Trophoblast cell (in vitro differentiated cells and primary cell): ENCODE data around the gene MYCBP2.
"Not testable (repeated sequence)": the region's sequence is repeated elsewhere in the genome, so short reads cannot be mapped to it uniquely, and the experiment has no call there.

Experiments used
- DNase-seq, 2 donors: peaks; one replicate each; pipeline ENCODE4 v3.0.0-alpha.2; 2016
- H2AFZ ChIP-seq: 2 replicates; pipeline ENCODE4 v1.6.1; 2013; ENCODE audit warnings: low read length, moderate library complexity, mild to moderate bottlenecking; ENCODE audit not compliant: insufficient read depth, poor library complexity
- H2AK5ac ChIP-seq: 2 replicates; pipeline ENCODE4 v1.6.1; 2013; ENCODE audit warnings: mild to moderate bottlenecking, low read length
- H2BK120ac ChIP-seq: 2 replicates; pipeline ENCODE4 v1.6.1; 2013; ENCODE audit warnings: low read length, mild to moderate bottlenecking, moderate library complexity; ENCODE audit not compliant: insufficient read depth, poor library complexity
- H2BK12ac ChIP-seq: 2 replicates; pipeline ENCODE4 v1.6.1; 2013; ENCODE audit warnings: mild to moderate bottlenecking, low read length, moderate library complexity
- H2BK5ac ChIP-seq: 2 replicates; pipeline ENCODE4 v1.6.1; 2013; ENCODE audit warnings: low read length, low read depth, moderate library complexity, mild to moderate bottlenecking; ENCODE audit not compliant: poor library complexity
- H3K14ac ChIP-seq: 2 replicates; pipeline ENCODE4 v1.6.1; 2013; ENCODE audit warnings: mild to moderate bottlenecking, low read length
- H3K18ac ChIP-seq: 2 replicates; pipeline ENCODE4 v1.6.1; 2013; ENCODE audit warnings: mild to moderate bottlenecking, low read length
- H3K23ac ChIP-seq: 2 replicates; pipeline ENCODE4 v1.6.1; 2013; ENCODE audit warnings: low read length
- H3K27ac ChIP-seq: 2 replicates; pipeline ENCODE4 v1.5.1; 2013; ENCODE audit warnings: low read depth, mild to moderate bottlenecking, inconsistent platforms, low read length, moderate library complexity
- H3K27me3 ChIP-seq: 2 replicates; pipeline ENCODE4 v1.6.1; 2013; ENCODE audit warnings: inconsistent platforms, mild to moderate bottlenecking, low read length, moderate library complexity; ENCODE audit not compliant: insufficient read depth
- H3K36me3 ChIP-seq, 2 experiments: 1 replicate in 1 of 2; 2 replicates in 1 of 2; pipeline ENCODE4 v1.6.1; 2013; ENCODE audit warnings: low read length in 2 of 2, mild to moderate bottlenecking in 2 of 2, moderate library complexity in 1 of 2; ENCODE audit not compliant: insufficient read depth in 2 of 2, control insufficient read depth in 1 of 2
- H3K4ac ChIP-seq: 2 replicates; pipeline ENCODE4 v1.6.1; 2013; ENCODE audit warnings: low read depth, mild to moderate bottlenecking, low read length, moderate library complexity
- H3K4me1 ChIP-seq, 2 experiments: 1 replicate in 1 of 2; 2 replicates in 1 of 2; pipeline ENCODE4 v1.6.1; 2013; ENCODE audit warnings: low read length in 2 of 2, mild to moderate bottlenecking in 2 of 2, moderate library complexity in 1 of 2; ENCODE audit not compliant: insufficient read depth in 2 of 2, control insufficient read depth in 1 of 2
- H3K4me2 ChIP-seq: 2 replicates; pipeline ENCODE4 v1.6.1; 2013; ENCODE audit warnings: inconsistent platforms, mild to moderate bottlenecking, low read length, moderate library complexity
- H3K4me3 ChIP-seq: 2 replicates; pipeline ENCODE4 v1.5.1; 2013; ENCODE audit warnings: mild to moderate bottlenecking, low read depth, low read length, inconsistent platforms
- H3K79me1 ChIP-seq: one replicate; pipeline ENCODE4 v1.6.1; 2013; ENCODE audit warnings: low read length
- H3K79me2 ChIP-seq: 2 replicates; pipeline ENCODE4 v1.6.1; 2013; ENCODE audit warnings: low read length, mild to moderate bottlenecking; ENCODE audit not compliant: control insufficient read depth, insufficient read depth, poor library complexity
- H3K9ac ChIP-seq: 2 replicates; pipeline ENCODE4 v1.6.1; 2013; ENCODE audit warnings: mild to moderate bottlenecking, low read length
- H3K9me3 ChIP-seq: 2 replicates; pipeline ENCODE4 v1.6.1; 2013; ENCODE audit warnings: low read depth, mild to moderate bottlenecking, control low read depth, inconsistent platforms, low read length; ENCODE audit not compliant: insufficient read depth
- H4K12ac ChIP-seq: 2 replicates; pipeline ENCODE4 v1.6.1; 2013; ENCODE audit warnings: low read depth, mild to moderate bottlenecking, low read length, moderate library complexity
- H4K8ac ChIP-seq: 2 replicates; pipeline ENCODE4 v1.6.1; 2013; ENCODE audit warnings: low read depth, mild to moderate bottlenecking, low read length, moderate library complexity
- H4K91ac ChIP-seq: one replicate; pipeline ENCODE4 v1.6.1; 2013; ENCODE audit warnings: low read depth, mild to moderate bottlenecking, low read length, moderate library complexity
- WGBS: extraction: QIAGEN DNeasy Blood & Tissue Kit; methylation state at CpG from one replicate; pipeline ENCODE4 v1.1.7; 2013; ENCODE audit warnings: missing lambda C conversion rate; ENCODE audit not compliant: insufficient read length, insufficient coverage; ENCODE audit errors: extremely low coverage; 5-methylcytosine and 5-hydroxymethylcytosine counted together

Gene MYCBP2

DNA sequence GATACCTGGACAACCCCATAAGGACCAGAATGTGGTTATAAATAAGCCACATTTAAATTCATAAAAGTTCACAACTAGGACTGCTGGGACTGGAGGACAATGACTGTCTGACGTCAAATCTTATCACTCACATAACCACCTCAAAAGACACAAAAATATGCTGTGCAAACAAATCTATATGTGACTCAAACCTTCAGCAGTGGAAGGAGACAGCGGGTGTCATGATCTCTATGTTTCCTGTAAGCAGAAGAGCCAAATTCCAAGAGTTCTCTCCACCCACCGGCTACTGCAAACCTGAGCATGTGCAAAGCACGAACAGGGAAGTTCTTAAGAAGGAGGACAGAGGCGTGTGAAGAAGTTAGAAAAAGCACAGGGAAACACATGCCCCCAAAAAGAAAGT lies 113.2 kb downstream of the MYCBP2 start:
- Histone ChIP-seq H2AFZ (no peak overlapping the region), H3K79me2 (no peaks in the 10 kb centered on the region), H3K14ac (no peak overlapping the region), H3K4me2 (no peak overlapping the region), H3K9ac (no peak overlapping the region), H3K79me1 (no peaks in the 10 kb centered on the region), H3K27me3 (no peaks in the 10 kb centered on the region), H3K4ac (no peak overlapping the region), H3K4me3 (no peak overlapping the region), H3K23ac (no peak overlapping the region), H2BK12ac (no peak overlapping the region), H3K4me1 (no peaks in the 10 kb centered on the region), H4K91ac (no peak overlapping the region), H4K12ac (no peak overlapping the region), H2AK5ac (no peak overlapping the region), H3K18ac (no peak overlapping the region), H2BK5ac (no peak overlapping the region), H4K8ac (no peak overlapping the region), H3K9me3 (no peaks in the 10 kb centered on the region), H2BK120ac (no peak overlapping the region), H3K36me3 (peaks cover 2 to 4% of the 10 kb centered on the region in 2 experiments), H3K27ac (no peak overlapping the region)
- no CpG with 5 or more reads among the region's 5 CpGs for WGBS
- DNase-seq: peak; percentile 1 to 9

DNA sequence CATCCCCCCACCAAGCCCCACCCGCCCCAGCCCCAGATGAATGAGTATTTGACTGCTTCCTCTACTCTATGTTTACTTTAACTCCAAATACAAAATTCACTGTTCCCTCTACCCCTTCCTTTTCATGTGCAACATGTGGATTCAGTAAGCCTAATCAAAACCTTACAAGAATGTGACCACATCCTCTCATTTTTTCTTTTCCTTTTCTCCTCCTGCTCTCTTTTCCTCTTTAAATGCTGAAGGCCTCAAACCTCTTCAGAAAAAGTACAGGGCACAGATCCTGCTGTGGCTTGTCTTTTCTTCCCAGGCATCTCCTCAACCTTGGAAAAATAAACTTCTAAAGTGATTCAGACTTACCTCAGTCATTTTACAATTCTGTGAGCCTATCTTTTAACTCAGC lies 119.0 kb downstream of the MYCBP2 start:
- H2AK5ac ChIP-seq: no peak overlapping the region
- no peak overlapping the region for H3K4ac ChIP-seq
- no peak overlapping the region for H2BK12ac ChIP-seq
- no peaks in the 10 kb centered on the region for H3K79me2 ChIP-seq
- no peak overlapping the region for H2BK120ac ChIP-seq
- no peaks in the 10 kb centered on the region for H3K79me1 ChIP-seq
- no peaks in the 10 kb centered on the region for H3K4me1 ChIP-seq
- WGBS: no CpG with 5 or more reads among the region's 1 CpG
- H4K12ac ChIP-seq: no peak overlapping the region
- H3K4me3 ChIP-seq: no peak overlapping the region
- H3K27me3 ChIP-seq: no peaks in the 10 kb centered on the region
- peaks cover 0 to 2% of the 10 kb centered on the region in 2 experiments for H3K36me3 ChIP-seq
- H3K9me3 ChIP-seq: no peaks in the 10 kb centered on the region
- no peak overlapping the region for H2AFZ ChIP-seq
- H3K23ac ChIP-seq: no peak overlapping the region
- no peak overlapping the region for H2BK5ac ChIP-seq
- H3K4me2 ChIP-seq: no peak overlapping the region
- no peak overlapping the region for H3K27ac ChIP-seq
- H3K14ac ChIP-seq: no peak overlapping the region
- no peak overlapping the region for H4K8ac ChIP-seq
- no peak overlapping the region for H3K18ac ChIP-seq
- H3K9ac ChIP-seq: no peak overlapping the region
- H4K91ac ChIP-seq: no peak overlapping the region
- DNase-seq: no peak

- H3K4me3 ChIP-seq, H2BK5ac ChIP-seq, DNase-seq, H3K79me2 ChIP-seq, H2AK5ac ChIP-seq, H3K4me2 ChIP-seq, H2AFZ ChIP-seq, H3K27ac ChIP-seq, H3K79me1 ChIP-seq, H3K9ac ChIP-seq, H3K18ac ChIP-seq, H3K4ac ChIP-seq, H2BK120ac ChIP-seq, H3K23ac ChIP-seq, H4K12ac ChIP-seq, H3K9me3 ChIP-seq, H4K91ac ChIP-seq, H3K14ac ChIP-seq, H4K8ac ChIP-seq, H2BK12ac ChIP-seq, H3K27me3 ChIP-seq, H3K4me1 ChIP-seq, H3K36me3 ChIP-seq: not testable (repeated sequence)
- no CpG with 5 or more reads among the region's 16 CpGs for WGBS
These were observed 127.9 kb downstream of the MYCBP2 start for GRCh38 chr13:77198995-77199394.

DNA sequence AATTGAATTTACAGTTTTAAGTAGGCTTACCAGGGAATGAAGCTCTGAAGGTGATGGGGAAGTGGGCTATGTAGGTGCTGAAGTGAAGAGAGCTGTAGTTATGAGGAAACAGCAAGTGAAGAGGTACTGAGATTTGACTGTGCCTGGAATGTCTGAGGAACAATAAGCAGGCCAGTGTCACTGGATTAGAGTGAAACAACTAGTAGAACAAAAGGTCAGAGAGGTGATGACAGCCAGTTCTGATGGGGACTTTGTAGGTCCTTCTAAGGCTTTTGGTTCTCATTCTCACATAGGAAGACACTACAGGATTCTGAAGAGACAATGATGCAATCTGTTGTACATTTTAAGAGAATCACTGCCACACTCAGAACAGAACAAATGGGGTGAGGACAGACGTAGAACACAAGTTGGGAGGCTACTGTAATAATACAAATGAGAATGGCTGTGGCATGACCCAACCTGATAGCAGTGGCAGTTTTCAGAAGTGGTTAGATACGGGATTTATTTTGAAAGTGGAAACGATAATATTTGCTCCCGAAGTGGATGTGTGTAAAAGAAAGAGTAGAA lies 130.8 kb downstream of the MYCBP2 start:
- H3K36me3 ChIP-seq: peaks cover 1 to 2% of the 10 kb centered on the region in 2 experiments
- H3K9ac ChIP-seq: no peak overlapping the region

More for the DNA sequence above, 130.8 kb downstream of the MYCBP2 start:
- Histone ChIP-seq H2BK12ac (no peak overlapping the region), H3K79me2 (no peaks in the 10 kb centered on the region), H2AK5ac (no peak overlapping the region), H3K4me2 (no peak overlapping the region), H3K18ac (no peak overlapping the region), H3K27ac (no peak overlapping the region), H3K9me3 (no peaks in the 10 kb centered on the region), H2BK5ac (no peak overlapping the region), H2BK120ac (no peak overlapping the region), H4K12ac (no peak overlapping the region), H3K27me3 (no peaks in the 10 kb centered on the region), H4K8ac (no peak overlapping the region), H3K4ac (no peak overlapping the region), H3K4me3 (no peak overlapping the region), H3K23ac (no peak overlapping the region), H4K91ac (no peak overlapping the region), H2AFZ (no peak overlapping the region), H3K4me1 (no peaks in the 10 kb centered on the region), H3K14ac (no peak overlapping the region), H3K79me1 (no peaks in the 10 kb centered on the region)
- WGBS: 100% methylated on average over 3 of the region's 4 CpGs
- DNase-seq: no peak
